ENCODE measurements around the gene STING1.

- TF ChIP-seq CTCF (IDR thresholded peaks at IDR 0.05; ENCODE audit: insufficient read depth, low read length) = no peak
- TF ChIP-seq POLR2AphosphoS5 (IDR thresholded peaks at IDR 0.05; ENCODE audit: low read depth) = no peak
- TF ChIP-seq GABPA (IDR thresholded peaks at IDR 0.05; ENCODE audit: low read depth) = no peak
Measured at GRCh38 chr5:139445325-139446170, 37.0 kb downstream of the STING1 start.
